ENCODE measurements around the gene SCG3.

SCG3 gene

DNA sequence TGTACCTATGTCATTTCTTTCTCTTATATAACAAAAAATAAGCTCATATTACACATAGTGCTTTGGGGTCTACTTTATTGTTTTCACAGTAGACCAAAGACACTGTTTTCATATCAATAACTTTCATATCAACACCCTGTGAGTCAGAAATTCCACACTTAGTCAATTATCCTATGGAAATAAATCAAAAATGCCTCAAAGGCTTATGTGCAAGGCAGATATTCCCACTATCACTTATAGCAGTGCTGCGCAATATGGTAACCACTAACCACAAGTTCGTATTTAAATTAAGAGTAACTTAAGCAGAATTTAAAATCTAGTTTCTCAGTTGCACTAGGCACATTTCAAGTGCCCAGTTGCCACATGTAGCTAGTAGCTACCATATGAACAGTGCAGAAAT lies 15.9 kb downstream of the SCG3 start:
- H3K4me3 ChIP-seq (ENCODE audit: low read depth, low read length): no peak overlapping the region
- in situ Hi-C loops (cut with HindIII; ENCODE audit: low sequenced_read_pairs): no loop called here
- DNase-seq (ENCODE audit: low read depth): no peak
- TF ChIP-seq, protein P1, sequence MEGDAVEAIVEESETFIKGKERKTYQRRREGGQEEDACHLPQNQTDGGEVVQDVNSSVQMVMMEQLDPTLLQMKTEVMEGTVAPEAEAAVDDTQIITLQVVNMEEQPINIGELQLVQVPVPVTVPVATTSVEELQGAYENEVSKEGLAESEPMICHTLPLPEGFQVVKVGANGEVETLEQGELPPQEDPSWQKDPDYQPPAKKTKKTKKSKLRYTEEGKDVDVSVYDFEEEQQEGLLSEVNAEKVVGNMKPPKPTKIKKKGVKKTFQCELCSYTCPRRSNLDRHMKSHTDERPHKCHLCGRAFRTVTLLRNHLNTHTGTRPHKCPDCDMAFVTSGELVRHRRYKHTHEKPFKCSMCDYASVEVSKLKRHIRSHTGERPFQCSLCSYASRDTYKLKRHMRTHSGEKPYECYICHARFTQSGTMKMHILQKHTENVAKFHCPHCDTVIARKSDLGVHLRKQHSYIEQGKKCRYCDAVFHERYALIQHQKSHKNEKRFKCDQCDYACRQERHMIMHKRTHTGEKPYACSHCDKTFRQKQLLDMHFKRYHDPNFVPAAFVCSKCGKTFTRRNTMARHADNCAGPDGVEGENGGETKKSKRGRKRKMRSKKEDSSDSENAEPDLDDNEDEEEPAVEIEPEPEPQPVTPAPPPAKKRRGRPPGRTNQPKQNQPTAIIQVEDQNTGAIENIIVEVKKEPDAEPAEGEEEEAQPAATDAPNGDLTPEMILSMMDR (IDR thresholded peaks at IDR 0.05; ENCODE audit: low read depth, low read length, missing control alignments): no peak

DNA sequence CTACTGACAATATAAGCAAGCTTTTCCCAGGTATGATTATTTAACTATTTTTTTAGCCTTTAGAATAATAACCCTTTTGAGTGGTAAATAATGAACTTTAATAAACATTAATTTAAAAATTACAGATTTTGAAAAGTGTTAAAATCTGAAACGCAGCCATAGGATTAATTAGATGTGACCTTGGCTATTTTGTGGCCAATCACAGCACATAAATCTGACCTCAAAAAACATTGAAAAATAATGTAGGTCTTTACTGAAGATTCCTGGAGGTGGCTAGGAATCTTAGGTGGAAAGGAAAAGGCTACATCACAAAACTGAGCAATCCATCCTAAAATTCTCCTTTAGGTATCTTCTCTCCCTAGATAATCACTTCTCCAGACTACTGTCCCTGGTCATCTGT lies 18.1 kb downstream of the SCG3 start:
- DNase-seq (ENCODE audit: low read depth): no peak
- H3K4me3 ChIP-seq (ENCODE audit: low read depth, low read length): no peak overlapping the region
- in situ Hi-C loops (cut with HindIII; ENCODE audit: low sequenced_read_pairs): no loop called here
- TF ChIP-seq, protein P1 (IDR thresholded peaks at IDR 0.05; ENCODE audit: low read depth, low read length, missing control alignments): no peak

DNA sequence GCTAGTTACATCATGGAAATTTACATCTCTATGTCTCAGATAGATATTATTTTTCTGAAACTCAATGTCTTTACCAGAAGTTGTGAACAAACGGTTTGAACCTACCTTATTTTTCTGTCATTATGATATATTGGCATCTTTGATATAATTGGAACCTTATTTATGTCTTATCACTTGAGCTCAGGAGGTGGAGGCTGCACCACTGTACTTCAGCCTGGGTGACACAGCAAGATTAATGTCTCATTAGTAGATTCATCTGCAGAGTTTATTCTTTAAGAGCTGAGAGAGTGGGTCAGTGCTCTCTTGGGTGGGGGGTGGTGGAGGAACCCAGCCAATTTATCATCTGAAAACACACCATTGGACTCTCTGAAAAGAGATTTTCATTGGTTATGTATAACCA lies 21.4 kb downstream of the SCG3 start:
- in situ Hi-C loops (cut with HindIII; ENCODE audit: low sequenced_read_pairs): no loop called here
- DNase-seq (ENCODE audit: low read depth): no peak
- TF ChIP-seq, protein P1 (IDR thresholded peaks at IDR 0.05; ENCODE audit: low read depth, low read length, missing control alignments): no peak
- no peak overlapping the region for H3K4me3 ChIP-seq (ENCODE audit: low read depth, low read length)

DNA sequence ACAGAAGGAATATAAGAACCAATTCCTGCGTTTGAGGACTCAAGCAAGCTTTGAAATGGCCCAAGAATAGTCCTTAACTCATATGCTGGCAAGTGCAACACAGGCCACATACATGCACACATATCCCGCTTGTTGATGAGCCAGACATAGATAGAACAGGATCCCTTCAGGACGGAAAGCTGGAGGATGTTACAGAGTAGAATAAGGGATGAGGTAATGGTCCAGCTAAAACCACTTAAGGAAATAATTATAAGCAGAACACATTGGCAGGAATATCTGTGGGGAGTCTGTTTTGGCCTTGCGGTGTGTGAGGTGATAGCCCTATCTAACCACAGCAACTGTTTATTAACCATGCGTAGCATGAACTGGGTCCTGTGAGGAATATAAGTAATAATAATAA lies 25.0 kb downstream of the SCG3 start:
- no peak overlapping the region for H3K4me3 ChIP-seq (ENCODE audit: low read depth, low read length)
- TF ChIP-seq, protein P1 (IDR thresholded peaks at IDR 0.05; ENCODE audit: low read depth, low read length, missing control alignments): no peak
- no peak for DNase-seq (ENCODE audit: low read depth)
- in situ Hi-C loops (cut with HindIII; ENCODE audit: low sequenced_read_pairs): no loop called here

DNA sequence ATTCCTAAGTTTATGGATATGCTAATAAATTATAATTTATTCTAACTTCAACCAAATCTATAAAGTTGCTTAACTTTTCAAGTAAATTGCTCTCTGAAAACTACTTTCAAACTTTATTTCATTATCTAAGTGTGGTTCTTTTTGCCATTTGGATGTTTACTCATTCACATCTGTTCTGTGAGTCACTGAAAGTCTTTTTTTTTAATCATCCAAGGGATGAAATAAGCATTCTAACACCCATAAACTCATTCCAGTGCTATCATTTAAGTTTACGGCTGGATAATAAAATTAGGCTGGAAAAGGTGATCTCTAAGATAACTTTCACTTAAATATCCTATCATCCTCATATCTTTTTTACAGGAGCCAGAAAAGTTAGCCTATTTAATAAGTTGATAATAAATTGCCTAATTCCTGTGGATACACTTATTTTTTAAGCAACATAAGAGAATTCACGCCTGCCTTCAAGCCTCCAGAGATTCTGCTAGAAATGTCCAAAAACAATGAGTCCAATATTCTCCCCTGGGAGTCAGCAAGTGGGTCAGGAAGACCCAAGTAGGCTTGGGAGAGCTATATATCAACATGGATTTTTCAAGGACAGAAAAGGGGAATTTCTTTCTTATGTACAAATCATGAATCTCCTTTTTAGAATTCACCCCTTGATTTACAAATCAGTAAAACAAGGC lies 25.8 kb downstream of the SCG3 start:
- in situ Hi-C loops (cut with HindIII; ENCODE audit: low sequenced_read_pairs): no loop called here
- TF ChIP-seq, protein P1 (IDR thresholded peaks at IDR 0.05; ENCODE audit: low read depth, low read length, missing control alignments): no peak

DNA sequence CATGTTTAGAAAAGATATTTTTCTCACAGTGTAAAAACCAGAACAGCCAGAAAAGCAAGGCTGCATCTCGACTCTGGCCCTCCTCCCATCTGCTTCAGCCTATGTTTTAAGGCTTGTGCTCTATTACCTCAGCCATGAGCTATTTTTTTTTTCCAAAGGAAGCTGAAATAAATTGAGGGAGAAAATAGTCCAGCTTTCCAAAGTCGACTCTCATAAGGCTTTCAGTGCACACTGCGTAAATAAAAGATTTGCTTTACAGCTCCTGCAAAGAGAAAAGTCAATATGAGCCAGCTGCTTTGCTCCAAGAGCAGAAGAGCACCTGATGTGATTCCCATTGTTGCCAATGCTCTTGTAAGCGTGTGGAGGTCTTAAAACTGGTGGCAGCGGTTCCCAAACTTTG lies 26.7 kb downstream of the SCG3 start:
- no peak for DNase-seq (ENCODE audit: low read depth)
- TF ChIP-seq, protein P1 (IDR thresholded peaks at IDR 0.05; ENCODE audit: low read depth, low read length, missing control alignments): no peak
- no peak overlapping the region for H3K4me3 ChIP-seq (ENCODE audit: low read depth, low read length)
- in situ Hi-C loops (cut with HindIII; ENCODE audit: low sequenced_read_pairs): no loop called here

More for the DNA sequence above, 25.8 kb downstream of the SCG3 start:
- H3K4me3 ChIP-seq (ENCODE audit: low read depth, low read length): no peak overlapping the region
- no peak for DNase-seq (ENCODE audit: low read depth)

Measured in astrocyte of the cerebellum (primary cell).